Stimulated activated CD4-positive, alpha-beta T cell treated with anti-CD3 and anti-CD28 coated beads, Interleukin-1b, Interleukin-23, amount 100 ng/mL, for 4 hours (primary cell): ENCODE measurements around the gene PATJ.

Source experiments
- DNase-seq, 2 donors: peaks; one replicate each; pipeline ENCODE4 v3.0.0-alpha.2; 2020; ENCODE audit warnings: low read depth in 2 of 2

PATJ gene

GRCh38 chr1:61981870-61982660, 239.8 kb downstream of the PATJ start:
- no peak for DNase-seq

GRCh38 chr1:61983236-61983635, 241.0 kb downstream of the PATJ start:
- no peak for DNase-seq

GRCh38 chr1:61992257-61992656, 250.0 kb downstream of the PATJ start:
- DNase-seq = no peak

- DNase-seq = no peak
Observed at GRCh38 chr1:61993331-61993961, 251.2 kb downstream of the PATJ start.

GRCh38 chr1:61995641-61996040, 253.4 kb downstream of the PATJ start:
- DNase-seq = no peak

GRCh38 chr1:61997123-61997522, 254.8 kb downstream of the PATJ start:
- no peak for DNase-seq

GRCh38 chr1:62003777-62004176, 261.5 kb downstream of the PATJ start:
- no peak for DNase-seq

- DNase-seq = no peak
Observed at GRCh38 chr1:62006690-62007089, 264.4 kb downstream of the PATJ start.

- no peak for DNase-seq
Observed at GRCh38 chr1:62011006-62011405, 268.7 kb downstream of the PATJ start.

GRCh38 chr1:62012095-62012494, 269.8 kb downstream of the PATJ start:
- no peak for DNase-seq

GRCh38 chr1:62012836-62013235, 270.6 kb downstream of the PATJ start:
- no peak for DNase-seq

GRCh38 chr1:62013264-62013663, 271.0 kb downstream of the PATJ start:
- DNase-seq = no peak

- DNase-seq = no peak
Observed at GRCh38 chr1:62022382-62022983, 280.2 kb downstream of the PATJ start.

GRCh38 chr1:62024690-62025089, 282.4 kb downstream of the PATJ start:
- no peak for DNase-seq

GRCh38 chr1:62025154-62025553, 282.9 kb downstream of the PATJ start:
- no peak for DNase-seq

GRCh38 chr1:62025892-62026291, 283.6 kb downstream of the PATJ start:
- no peak for DNase-seq

- no peak for DNase-seq
Observed at GRCh38 chr1:62029704-62030103, 287.4 kb downstream of the PATJ start.

GRCh38 chr1:62034790-62035189, 292.5 kb downstream of the PATJ start:
- no peak for DNase-seq

GRCh38 chr1:62037274-62037673, 295.0 kb downstream of the PATJ start:
- no peak for DNase-seq

GRCh38 chr1:62038594-62039284, 296.5 kb downstream of the PATJ start:
- DNase-seq = no peak

- no peak for DNase-seq
Observed at GRCh38 chr1:62040450-62040849, 298.2 kb downstream of the PATJ start.

- no peak for DNase-seq
Observed at GRCh38 chr1:62040973-62041372, 298.7 kb downstream of the PATJ start.
